Upper lobe of left lung (tissue), 6 donors: Measurements from ENCODE around the gene HLA-DQA2. TPM values are rescaled to one million over a fixed set of nuclear protein-coding genes. Genes with fewer than 3 reads are reported as not detected.
"Not testable (repeated sequence)": the region's sequence is repeated elsewhere in the genome, so short reads cannot be mapped to it uniquely, and the experiment has no call there.

Experiments
- ATAC-seq, 2 donors: fragments of 200-7000 bp; cut with Tn5 transposase; one replicate each; pipeline ENCODE4 v1.9.1; 2022; ENCODE audit warnings: mild to moderate bottlenecking in 2 of 2, moderate library complexity in 2 of 2; ENCODE audit not compliant: low FRiP score in 2 of 2
- DNase-seq, 2 donors: peaks; one replicate each; pipeline ENCODE4 v3.0.0-alpha.2; 2019 to 2020
- H3K27ac ChIP-seq, 4 donors: fragments of 200-600 bp; sonication (generic); one replicate each; pipeline ENCODE4 v1.5.1; 2016 to 2019
- H3K27me3 ChIP-seq, 4 donors: fragments of 200-600 bp; sonication (generic); one replicate each; pipeline ENCODE4 v1.5.1; 2017 to 2019
- H3K36me3 ChIP-seq, 4 donors: fragments of 200-600 bp; sonication (generic); one replicate each; pipeline ENCODE4 v1.5.1; 2016 to 2019
- H3K4me1 ChIP-seq, 4 donors: fragments of 200-600 bp; sonication (generic); one replicate each; pipeline ENCODE4 v1.5.1; 2018 to 2019
- H3K4me3 ChIP-seq, 4 donors: fragments of 200-600 bp; sonication (generic); one replicate each; pipeline ENCODE4 v1.5.1; 2017 to 2019; ENCODE audit warnings: mild to moderate bottlenecking in 2 of 4, moderate library complexity in 1 of 4
- H3K9me3 ChIP-seq, 4 donors: fragments of 200-600 bp; sonication (generic); one replicate each; pipeline ENCODE4 v1.5.1; 2018 to 2019
- CTCF ChIP-seq, 6 experiments: fragments of 450-650 bp in 4 of 6; fragments of 200-600 bp in 2 of 6; sonication (generic) in 2 of 6; IDR thresholded peaks; one replicate each; pipeline ENCODE4 v1.5.1; 2016 to 2019; ENCODE audit warnings: antibody characterized with exemption in 6 of 6
- EP300 ChIP-seq, 4 donors: sonication (generic); formaldehyde crosslinking; IDR thresholded peaks; one replicate each; pipeline ENCODE4 v1.5.1; 2017; ENCODE audit warnings: antibody characterized with exemption in 4 of 4, control low read depth in 2 of 4
- POLR2A ChIP-seq, 4 donors: fragments of 450-650 bp; IDR thresholded peaks; one replicate each; pipeline ENCODE4 v1.5.1; 2016 to 2017; ENCODE audit warnings: antibody characterized with exemption in 4 of 4, mild to moderate bottlenecking in 2 of 4
- POLR2AphosphoS5 ChIP-seq, 2 donors: sonication (generic); formaldehyde crosslinking; IDR thresholded peaks; one replicate each; pipeline ENCODE4 v1.5.1; 2017; ENCODE audit warnings: antibody characterized with exemption in 2 of 2
- WGBS, 2 donors: methylation state at CpG; one replicate each; pipeline ENCODE4 v1.1.5; 2017 to 2018; 5-methylcytosine and 5-hydroxymethylcytosine counted together
- total RNA-seq, 6 donors: library from RNA; depleted of rRNA in 4 of 6; stranded (reverse); fragments of >200 nt in 4 of 6; gene quantifications; one replicate each; pipeline versions ENCODE4 v1.1.0 to v1.2.1, GENCODE V29; 2016 to 2021
- donor health status: DM: no; HTN: no; CAD: no; lungs with moderate emphysema.
- donor health status: DM: no; HTN: yes; CAD: no; lungs with severe emphysema.

Gene HLA-DQA2
- total RNA-seq, 6 donors from 2014 or later = 1.4 to 52.6 (median 4.4) TPM; not detected in 1

GRCh38 chr6:32703347-32703746, 37.8 kb upstream of the HLA-DQA2 start:
- Histone ChIP-seq H3K9me3 (no peaks in the 10 kb centered on the region), H3K4me1 (peaks cover 0 to 3% (median 0%) of the 10 kb centered on the region in 4 donors), H3K4me3 (no peak overlapping the region), H3K27ac (no peak overlapping the region), H3K27me3 (no peaks in the 10 kb centered on the region), H3K36me3 (no peaks in the 10 kb centered on the region)
- TF ChIP-seq POLR2A (IDR thresholded peaks at IDR 0.05) = no peak
- TF ChIP-seq EP300 (IDR thresholded peaks at IDR 0.05) = no peak
- TF ChIP-seq POLR2AphosphoS5 (IDR thresholded peaks at IDR 0.05) = no peak
- no peak for TF ChIP-seq CTCF (IDR thresholded peaks at IDR 0.05)
- ATAC-seq (no peak), DNase-seq (no peak)
- WGBS, 2 donors = 32 to 62% methylated on average over 4 of the region's 4 CpGs

- 63 to 75% methylated on average over 3 of the region's 3 CpGs for WGBS, 2 donors
- H3K27me3 ChIP-seq, H3K36me3 ChIP-seq, H3K4me3 ChIP-seq, H3K4me1 ChIP-seq, DNase-seq, H3K27ac ChIP-seq, ATAC-seq, H3K9me3 ChIP-seq: not testable (repeated sequence)
Observed at GRCh38 chr6:32705164-32705563, 36.0 kb upstream of the HLA-DQA2 start.

GRCh38 chr6:32709625-32710024, 31.6 kb upstream of the HLA-DQA2 start:
- no peaks in the 10 kb centered on the region for H3K27me3 ChIP-seq
- no peaks in the 10 kb centered on the region for H3K9me3 ChIP-seq
- no peak for DNase-seq
- H3K27ac ChIP-seq = no peak overlapping the region
- TF ChIP-seq POLR2A (IDR thresholded peaks at IDR 0.05) (no peak), POLR2AphosphoS5 (IDR thresholded peaks at IDR 0.05) (no peak), EP300 (IDR thresholded peaks at IDR 0.05) (no peak), CTCF (IDR thresholded peaks at IDR 0.05) (no peak)
- H3K36me3 ChIP-seq = no peaks in the 10 kb centered on the region
- no peak overlapping the region for H3K4me3 ChIP-seq
- H3K4me1 ChIP-seq = no peaks in the 10 kb centered on the region
- no peak for ATAC-seq

GRCh38 chr6:32713241-32713640, 27.9 kb upstream of the HLA-DQA2 start:
- Histone ChIP-seq H3K27ac (no peak overlapping the region), H3K9me3 (no peaks in the 10 kb centered on the region), H3K4me1 (no peaks in the 10 kb centered on the region), H3K36me3 (no peaks in the 10 kb centered on the region), H3K4me3 (no peak overlapping the region), H3K27me3 (no peaks in the 10 kb centered on the region)
- TF ChIP-seq EP300 (IDR thresholded peaks at IDR 0.05) = no peak
- no peak for TF ChIP-seq POLR2A (IDR thresholded peaks at IDR 0.05)
- no peak for TF ChIP-seq CTCF (IDR thresholded peaks at IDR 0.05)
- no peak for TF ChIP-seq POLR2AphosphoS5 (IDR thresholded peaks at IDR 0.05)
- DNase-seq (no peak), ATAC-seq (no peak)

- 70 to 90% methylated on average over 3 of the region's 3 CpGs for WGBS, 2 donors
- no peak for TF ChIP-seq CTCF (IDR thresholded peaks at IDR 0.05)
- TF ChIP-seq POLR2A (IDR thresholded peaks at IDR 0.05) = no peak
- no peak for TF ChIP-seq EP300 (IDR thresholded peaks at IDR 0.05)
- no peak for TF ChIP-seq POLR2AphosphoS5 (IDR thresholded peaks at IDR 0.05)
Observed at GRCh38 chr6:32716396-32716795, 24.8 kb upstream of the HLA-DQA2 start.

More at GRCh38 chr6:32716396-32716795, 24.8 kb upstream of the HLA-DQA2 start:
- H3K36me3 ChIP-seq = no peaks in the 10 kb centered on the region
- ATAC-seq (no peak), DNase-seq (no peak)
- no peak overlapping the region for H3K27ac ChIP-seq
- no peaks in the 10 kb centered on the region for H3K27me3 ChIP-seq
- no peak overlapping the region for H3K4me3 ChIP-seq
- H3K4me1 ChIP-seq = no peaks in the 10 kb centered on the region
- H3K9me3 ChIP-seq = no peaks in the 10 kb centered on the region
